GM12878 (cell line): ENCODE data around the gene SGTA. TPM values are rescaled to one million over a fixed set of nuclear protein-coding genes. Genes with fewer than 3 reads are reported as not detected.

Source experiments
- ATAC-seq: fragments of 200-7000 bp; cut with Tn5 transposase; 3 replicates; pipeline ENCODE4 v1.9.1; 2020; ENCODE audit warnings: mild to moderate bottlenecking, moderate library complexity
- BruUV-seq: library from RNA; stranded (reverse); fragments of 400-500 nt; replicated peaks from 2 replicates; lab custom pipeline; 2021; lab: Mats Ljungman, UMichigan
- CTCF ChIA-PET: fragments of 300-600 bp; sonication (Branson Sonifier 250); formaldehyde crosslinking; extraction: SDS; loops from one replicate; lab custom pipeline; 2021; ENCODE audit warnings: inconsistent platforms; lab: Yijun Ruan, JAX
- POLR2A ChIA-PET: fragments of 350-600 bp; formaldehyde crosslinking; extraction: SDS; loops from one replicate; lab custom pipeline; 2021; ENCODE audit warnings: inconsistent platforms; lab: Charles Lee
- RAD21 ChIA-PET: fragments of 300-600 bp; sonication (Branson Sonifier 250); formaldehyde crosslinking; loops from one replicate; lab custom pipeline; 2023; ENCODE audit warnings: antibody characterized with exemption; ENCODE audit not compliant: unreplicated experiment; lab: Charles Lee
- SMC1A ChIA-PET: fragments of 300-600 bp; sonication (Branson Sonifier 250); formaldehyde crosslinking; loops from one replicate; lab custom pipeline; 2023; ENCODE audit not compliant: unreplicated experiment, uncharacterized antibody; lab: Charles Lee
- DNase-seq: peaks from one replicate; pipeline ENCODE4 v3.0.0-alpha.2; 2011; ENCODE audit warnings: low read depth, low spot score
- FAIRE-seq: peaks from 3 replicates; lab custom pipeline; 2011; peaks lifted over from hg19 to GRCh38; lab: Jason Lieb, UNC
- H2AFZ ChIP-seq: 2 replicates; pipeline ENCODE4 v1.6.0; 2011; ENCODE audit warnings: low read depth, low read length, control low read depth; ENCODE audit not compliant: control insufficient read depth
- H3K27ac ChIP-seq: 2 replicates; pipeline ENCODE4 v1.5.1; 2011; ENCODE audit warnings: control low read depth; ENCODE audit not compliant: control insufficient read depth, insufficient read depth
- H3K27me3 ChIP-seq, 2 experiments: replicated peaks in 1 of 2; 2 replicates each; pipeline versions ENCODE4 v1.6.0 to v1.6.1; 2011; ENCODE audit warnings: low read length in 1 of 2; ENCODE audit not compliant: control insufficient read depth in 2 of 2, insufficient read depth in 2 of 2
- H3K36me3 ChIP-seq, 2 experiments: 2 replicates each; pipeline ENCODE4 v1.5.1; 2011; ENCODE audit warnings: low read length in 1 of 2; ENCODE audit not compliant: control insufficient read depth in 2 of 2, insufficient read depth in 2 of 2
- H3K4me1 ChIP-seq: 2 replicates; pipeline ENCODE4 v1.6.1; 2011; ENCODE audit warnings: mild to moderate bottlenecking, low read length, moderate library complexity, mixed read lengths; ENCODE audit not compliant: control insufficient read depth, insufficient read depth
- H3K4me2 ChIP-seq: 2 replicates; pipeline ENCODE4 v1.6.0; 2011; ENCODE audit warnings: control low read depth; ENCODE audit not compliant: control insufficient read depth, insufficient read depth
- H3K4me3 ChIP-seq: fragments of 200-600 bp; sonication (generic); 2 replicates; pipeline ENCODE4 v1.5.1; 2016
- H3K79me2 ChIP-seq: 2 replicates; pipeline ENCODE4 v1.6.0; 2011; ENCODE audit warnings: low read length; ENCODE audit not compliant: control insufficient read depth, insufficient read depth
- H3K9ac ChIP-seq: 2 replicates; pipeline ENCODE4 v1.8.0; 2011; ENCODE audit warnings: low read length, control low read depth, mixed read lengths; ENCODE audit not compliant: control insufficient read depth, insufficient read depth
- H3K9me3 ChIP-seq: replicated peaks from 3 replicates; pipeline ENCODE4 v1.5.1; 2011; ENCODE audit warnings: mild to moderate bottlenecking, low read length; ENCODE audit not compliant: control insufficient read depth, insufficient read depth
- H4K20me1 ChIP-seq: 2 replicates; pipeline ENCODE4 v1.6.0; 2011; ENCODE audit not compliant: control insufficient read depth, insufficient read depth
- HDAC6 ChIP-seq: fragments of 200-600 bp; sonication (generic); IDR thresholded peaks from one replicate; pipeline ENCODE4 v1.8.0; 2017; ENCODE audit warnings: antibody characterized with exemption; ENCODE audit not compliant: unreplicated experiment
- JUNB ChIP-seq: IDR thresholded peaks from 2 replicates; pipeline ENCODE4 v1.6.1; 2016; ENCODE audit warnings: antibody characterized with exemption, mild to moderate bottlenecking
- MXI1 ChIP-seq: fragments of 150-350 bp; IDR thresholded peaks from 2 replicates; pipeline ENCODE4 v1.6.1; 2011; ENCODE audit warnings: low read depth, mild to moderate bottlenecking, inconsistent platforms, low read length, improper control_type of control experiment
- POU2F2 ChIP-seq: IDR thresholded peaks from 3 replicates; pipeline ENCODE4 v1.6.1; 2011; ENCODE audit warnings: low read depth, mild to moderate bottlenecking, low read length, borderline replicate concordance
- RELA ChIP-seq: fragments of 450-650 bp; IDR thresholded peaks from 2 replicates; pipeline ENCODE4 v1.8.0; 2014; ENCODE audit warnings: borderline replicate concordance; ENCODE audit not compliant: partially characterized antibody
- SREBF1 ChIP-seq: IDR thresholded peaks from 2 replicates; pipeline ENCODE4 v1.6.1; 2012; ENCODE audit warnings: mild to moderate bottlenecking, low read length
- STAT3 ChIP-seq: IDR thresholded peaks from 2 replicates; pipeline ENCODE4 v1.6.1; 2011; ENCODE audit warnings: low read depth, low read length, improper control_type of control experiment
- ZNF274 ChIP-seq: IDR thresholded peaks from one replicate; pipeline ENCODE4 v1.8.0; 2011; ENCODE audit not compliant: insufficient read length, insufficient read depth
- WGBS: methylation state at CpG from one replicate; pipeline ENCODE4 v1.1.6; 2016; ENCODE audit warnings: low lambda C conversion rate; ENCODE audit not compliant: insufficient replicate concordance, insufficient coverage; ENCODE audit errors: missing lambda C conversion rate; 5-methylcytosine and 5-hydroxymethylcytosine counted together
- in situ Hi-C: fragments of 300-500 bp; cut with MboI; formaldehyde crosslinking; loops from 9 replicates; pipeline ENCODE4 v1.14.3; 2018; ENCODE audit warnings: mixed read lengths
- intact Hi-C: fragments of 100-400 bp; cut with micrococcal nuclease; formaldehyde crosslinking; loops from one replicate; pipeline ENCODE4 v1.14.2; 2022; ENCODE audit not compliant: unreplicated experiment
- polyA plus RNA-seq, 11 experiments: library from polyadenylated mRNA; depleted of rRNA in 4 of 11; unstranded in 6 of 11; stranded (reverse) in 5 of 11; fragments of >200 nt; fragmentation: Nextera tagmentation in 4 of 11; fragmentation: Illumina TruSeq in 1 of 11; extraction: Ambion mirVana in 4 of 11; extraction: Trizol in 1 of 11; gene quantifications; 1 replicate in 1 of 11; 2 replicates in 10 of 11; pipeline versions ENCODE4 v1.2.1 to v1.2.3, GENCODE V29; 2011 to 2016; ENCODE audit warnings: inconsistent platforms in 2 of 11, missing spikeins in 2 of 11, low read depth in 1 of 11
- total RNA-seq, 4 experiments: library from RNA; depleted of rRNA in 3 of 4; stranded (reverse); fragments of >200 nt in 3 of 4; fragmentation: Illumina TruSeq in 1 of 4; extraction: Trizol in 1 of 4; gene quantifications; 2 replicates each; pipeline versions ENCODE4 v1.2.1 to v1.2.3, GENCODE V29; 2013 to 2021
- TF ChIP-seq, protein P1 (sequence below): fragments of 450-650 bp; IDR thresholded peaks from 2 replicates; pipeline ENCODE4 v1.6.1; 2016; ENCODE audit warnings: mild to moderate bottlenecking
- TF ChIP-seq, protein P2 (sequence below): IDR thresholded peaks from 2 replicates; pipeline ENCODE4 v1.6.1; 2012; ENCODE audit warnings: low read depth, low read length, improper control_type of control experiment
- TF ChIP-seq, protein P3 (sequence below): fragments of 450-650 bp; IDR thresholded peaks from 2 replicates; pipeline ENCODE4 v1.6.1; 2018; ENCODE audit warnings: borderline replicate concordance, mild to moderate bottlenecking; ENCODE audit not compliant: partially characterized antibody

Gene SGTA
- total and polyA plus RNA-seq, 10 of the 15 experiments (the other 5 are each of a cell fraction or from before 2014, with no cell fraction given), result 2.0 to 102 (median 48.2) TPM

DNA sequence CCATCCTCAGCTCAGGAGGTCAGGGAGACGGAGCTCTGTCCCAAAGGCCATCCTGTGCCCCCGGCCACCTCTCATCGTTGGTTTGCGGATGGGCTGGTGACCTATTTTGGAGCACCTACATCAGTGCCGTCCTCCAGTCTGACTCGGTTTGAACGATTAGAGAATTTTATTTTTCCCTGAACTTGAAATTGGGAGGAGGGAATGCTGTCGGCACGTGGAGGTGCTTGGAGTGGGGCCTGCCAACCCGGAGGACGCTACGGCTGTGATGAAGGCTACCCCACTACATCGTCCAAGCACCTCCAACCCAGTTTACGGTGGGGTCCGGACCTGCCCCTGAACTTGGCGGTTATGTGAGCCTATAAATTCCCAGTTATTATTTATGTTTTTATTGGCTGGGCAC, 33.6 kb upstream of the SGTA start:
- BruUV-seq, result no TSS peak
- no peak overlapping the region for H3K27ac ChIP-seq
- no peaks in the 10 kb centered on the region for H4K20me1 ChIP-seq
- POLR2A ChIA-PET, result no interaction called here
- SMC1A ChIA-PET, result no interaction called here
- ATAC-seq (no peak), FAIRE-seq (no peak), DNase-seq (no peak)
- WGBS, result 99% methylated on average over 16 of the region's 16 CpGs
- in situ Hi-C loops, result no loop called here
- H3K27me3 ChIP-seq, result no peaks in the 10 kb centered on the region
- RAD21 ChIA-PET, result no interaction called here
- TF ChIP-seq, protein P1, sequence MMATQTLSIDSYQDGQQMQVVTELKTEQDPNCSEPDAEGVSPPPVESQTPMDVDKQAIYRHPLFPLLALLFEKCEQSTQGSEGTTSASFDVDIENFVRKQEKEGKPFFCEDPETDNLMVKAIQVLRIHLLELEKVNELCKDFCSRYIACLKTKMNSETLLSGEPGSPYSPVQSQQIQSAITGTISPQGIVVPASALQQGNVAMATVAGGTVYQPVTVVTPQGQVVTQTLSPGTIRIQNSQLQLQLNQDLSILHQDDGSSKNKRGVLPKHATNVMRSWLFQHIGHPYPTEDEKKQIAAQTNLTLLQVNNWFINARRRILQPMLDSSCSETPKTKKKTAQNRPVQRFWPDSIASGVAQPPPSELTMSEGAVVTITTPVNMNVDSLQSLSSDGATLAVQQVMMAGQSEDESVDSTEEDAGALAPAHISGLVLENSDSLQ, result no peak
- TF ChIP-seq HDAC6 (no peak), ZNF274 (no peak), SREBF1 (no peak)
- H3K4me1 ChIP-seq, result no peaks in the 10 kb centered on the region
- H3K4me2 ChIP-seq, result no peak overlapping the region
- no peaks in the 10 kb centered on the region; the same call in 1 of the 2 replicates for H3K79me2 ChIP-seq
- intact Hi-C loops, result no loop called here
- CTCF ChIA-PET, result no interaction called here
- no peak overlapping the region for H3K4me3 ChIP-seq
- H3K9ac ChIP-seq, result no peak overlapping the region
- no peak overlapping the region for H2AFZ ChIP-seq
- H3K9me3 ChIP-seq, result no peaks in the 10 kb centered on the region
- H3K36me3 ChIP-seq, result peaks cover 0 to 10% of the 10 kb centered on the region in 2 experiments; a peak in 2 of 4 replicates

DNA sequence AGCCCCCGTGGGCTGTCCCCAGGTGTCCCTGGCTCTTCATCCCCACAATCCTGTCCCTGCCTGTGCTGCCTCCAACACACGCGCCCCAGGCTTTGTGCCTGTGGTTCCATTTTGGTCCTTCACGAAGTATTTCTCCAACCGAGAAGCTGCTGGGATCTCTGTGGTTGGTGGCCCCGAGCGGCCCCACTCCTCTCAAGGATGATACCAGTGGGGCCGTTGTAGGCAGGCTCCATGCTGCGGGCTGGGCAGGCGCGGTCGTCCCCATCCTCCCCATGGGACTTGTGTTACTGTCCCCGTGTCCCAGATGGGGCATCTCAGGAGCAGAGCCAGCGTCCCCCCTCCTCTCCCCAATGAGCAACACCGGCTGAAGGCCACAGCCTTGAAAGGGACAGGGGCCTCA, 32.9 kb upstream of the SGTA start:
- H3K4me2 ChIP-seq, result no peak overlapping the region
- H3K9ac ChIP-seq, result no peak overlapping the region
- DNase-seq (no peak), ATAC-seq (no peak), FAIRE-seq (no peak)
- BruUV-seq, result no TSS peak
- in situ Hi-C loops, result no loop called here
- intact Hi-C loops, result no loop called here
- no peaks in the 10 kb centered on the region; the same call in 1 of the 2 replicates for H3K79me2 ChIP-seq
- ChIA-PET POLR2A (no interaction called here), RAD21 (no interaction called here), CTCF (no interaction called here), SMC1A (no interaction called here)
- H2AFZ ChIP-seq, result no peak overlapping the region
- no peaks in the 10 kb centered on the region for H3K4me1 ChIP-seq
- WGBS, result 77% methylated on average over 15 of the region's 15 CpGs
- no peaks in the 10 kb centered on the region for H3K27me3 ChIP-seq
- H3K4me3 ChIP-seq, result no peak overlapping the region
- H3K9me3 ChIP-seq, result no peaks in the 10 kb centered on the region
- TF ChIP-seq, protein P2, sequence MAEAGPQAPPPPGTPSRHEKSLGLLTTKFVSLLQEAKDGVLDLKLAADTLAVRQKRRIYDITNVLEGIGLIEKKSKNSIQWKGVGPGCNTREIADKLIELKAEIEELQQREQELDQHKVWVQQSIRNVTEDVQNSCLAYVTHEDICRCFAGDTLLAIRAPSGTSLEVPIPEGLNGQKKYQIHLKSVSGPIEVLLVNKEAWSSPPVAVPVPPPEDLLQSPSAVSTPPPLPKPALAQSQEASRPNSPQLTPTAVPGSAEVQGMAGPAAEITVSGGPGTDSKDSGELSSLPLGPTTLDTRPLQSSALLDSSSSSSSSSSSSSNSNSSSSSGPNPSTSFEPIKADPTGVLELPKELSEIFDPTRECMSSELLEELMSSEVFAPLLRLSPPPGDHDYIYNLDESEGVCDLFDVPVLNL, result no peak
- TF ChIP-seq JUNB (no peak), MXI1 (no peak), RELA (no peak), POU2F2 (no peak), STAT3 (no peak)
- TF ChIP-seq, protein P3, sequence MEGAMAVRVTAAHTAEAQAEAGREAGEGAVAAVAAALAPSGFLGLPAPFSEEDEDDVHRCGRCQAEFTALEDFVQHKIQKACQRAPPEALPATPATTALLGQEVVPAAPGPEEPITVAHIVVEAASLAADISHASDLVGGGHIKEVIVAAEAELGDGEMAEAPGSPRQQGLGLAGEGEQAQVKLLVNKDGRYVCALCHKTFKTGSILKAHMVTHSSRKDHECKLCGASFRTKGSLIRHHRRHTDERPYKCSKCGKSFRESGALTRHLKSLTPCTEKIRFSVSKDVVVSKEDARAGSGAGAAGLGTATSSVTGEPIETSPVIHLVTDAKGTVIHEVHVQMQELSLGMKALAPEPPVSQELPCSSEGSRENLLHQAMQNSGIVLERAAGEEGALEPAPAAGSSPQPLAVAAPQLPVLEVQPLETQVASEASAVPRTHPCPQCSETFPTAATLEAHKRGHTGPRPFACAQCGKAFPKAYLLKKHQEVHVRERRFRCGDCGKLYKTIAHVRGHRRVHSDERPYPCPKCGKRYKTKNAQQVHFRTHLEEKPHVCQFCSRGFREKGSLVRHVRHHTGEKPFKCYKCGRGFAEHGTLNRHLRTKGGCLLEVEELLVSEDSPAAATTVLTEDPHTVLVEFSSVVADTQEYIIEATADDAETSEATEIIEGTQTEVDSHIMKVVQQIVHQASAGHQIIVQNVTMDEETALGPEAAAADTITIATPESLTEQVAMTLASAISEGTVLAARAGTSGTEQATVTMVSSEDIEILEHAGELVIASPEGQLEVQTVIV, result no peak
- H3K36me3 ChIP-seq, result peaks cover 4 to 10% of the 10 kb centered on the region in 2 experiments; a peak in 3 of 4 replicates
- no peaks in the 10 kb centered on the region for H4K20me1 ChIP-seq
- H3K27ac ChIP-seq, result no peak overlapping the region
